Measurements from ENCODE around the gene IFNL2. TPM values are rescaled to one million over a fixed set of nuclear protein-coding genes. Genes with fewer than 3 reads are reported as not detected.
"Not testable (repeated sequence)": the region's sequence is repeated elsewhere in the genome, so short reads cannot be mapped to it uniquely, and the experiment has no call there.

IFNL2 gene
- total RNA-seq, 4 donors from 2014 or later, result not detected

DNA sequence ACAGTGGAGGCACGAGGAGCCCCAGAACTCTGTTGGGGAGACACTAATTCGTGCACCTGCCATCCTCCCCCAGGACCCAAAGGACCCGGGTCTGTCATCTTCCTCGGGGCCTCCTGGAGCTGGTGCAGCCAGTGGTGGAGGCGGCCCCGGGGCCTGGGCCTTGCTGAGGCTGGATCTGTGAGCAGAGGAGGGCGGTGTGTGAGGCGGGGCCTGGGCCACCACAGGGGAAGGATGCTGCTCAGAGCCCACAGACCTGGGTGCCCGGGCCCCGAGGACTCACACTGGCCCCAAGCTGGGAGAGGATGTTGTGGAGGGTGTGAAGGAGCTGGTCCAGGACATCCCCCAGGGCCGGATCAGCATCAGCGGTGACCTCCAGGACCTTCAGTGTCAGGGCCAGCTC, 31.7 kb upstream of the IFNL2 start:
- Histone ChIP-seq H3K36me3 (no peaks in the 10 kb centered on the region), H3K27me3 (peaks cover 0 to 68% (median 0%) of the 10 kb centered on the region in 4 donors), H3K27ac (no peak overlapping the region), H3K4me1 (peaks cover 0 to 8% (median 6%) of the 10 kb centered on the region in 3 donors), H3K4me3 (no peak overlapping the region), H3K9me3 (no peaks in the 10 kb centered on the region)
- TF ChIP-seq POLR2A (IDR thresholded peaks at IDR 0.05), result no peak
- TF ChIP-seq, protein P1, sequence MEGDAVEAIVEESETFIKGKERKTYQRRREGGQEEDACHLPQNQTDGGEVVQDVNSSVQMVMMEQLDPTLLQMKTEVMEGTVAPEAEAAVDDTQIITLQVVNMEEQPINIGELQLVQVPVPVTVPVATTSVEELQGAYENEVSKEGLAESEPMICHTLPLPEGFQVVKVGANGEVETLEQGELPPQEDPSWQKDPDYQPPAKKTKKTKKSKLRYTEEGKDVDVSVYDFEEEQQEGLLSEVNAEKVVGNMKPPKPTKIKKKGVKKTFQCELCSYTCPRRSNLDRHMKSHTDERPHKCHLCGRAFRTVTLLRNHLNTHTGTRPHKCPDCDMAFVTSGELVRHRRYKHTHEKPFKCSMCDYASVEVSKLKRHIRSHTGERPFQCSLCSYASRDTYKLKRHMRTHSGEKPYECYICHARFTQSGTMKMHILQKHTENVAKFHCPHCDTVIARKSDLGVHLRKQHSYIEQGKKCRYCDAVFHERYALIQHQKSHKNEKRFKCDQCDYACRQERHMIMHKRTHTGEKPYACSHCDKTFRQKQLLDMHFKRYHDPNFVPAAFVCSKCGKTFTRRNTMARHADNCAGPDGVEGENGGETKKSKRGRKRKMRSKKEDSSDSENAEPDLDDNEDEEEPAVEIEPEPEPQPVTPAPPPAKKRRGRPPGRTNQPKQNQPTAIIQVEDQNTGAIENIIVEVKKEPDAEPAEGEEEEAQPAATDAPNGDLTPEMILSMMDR (IDR thresholded peaks at IDR 0.05), result no peak
- DNase-seq, result no peak
- intact Hi-C loops (cut with DNase I), result no loop called here
- 46 to 60% methylated on average over 4 to 9 of the region's 12 CpGs for WGBS, 2 donors

DNA sequence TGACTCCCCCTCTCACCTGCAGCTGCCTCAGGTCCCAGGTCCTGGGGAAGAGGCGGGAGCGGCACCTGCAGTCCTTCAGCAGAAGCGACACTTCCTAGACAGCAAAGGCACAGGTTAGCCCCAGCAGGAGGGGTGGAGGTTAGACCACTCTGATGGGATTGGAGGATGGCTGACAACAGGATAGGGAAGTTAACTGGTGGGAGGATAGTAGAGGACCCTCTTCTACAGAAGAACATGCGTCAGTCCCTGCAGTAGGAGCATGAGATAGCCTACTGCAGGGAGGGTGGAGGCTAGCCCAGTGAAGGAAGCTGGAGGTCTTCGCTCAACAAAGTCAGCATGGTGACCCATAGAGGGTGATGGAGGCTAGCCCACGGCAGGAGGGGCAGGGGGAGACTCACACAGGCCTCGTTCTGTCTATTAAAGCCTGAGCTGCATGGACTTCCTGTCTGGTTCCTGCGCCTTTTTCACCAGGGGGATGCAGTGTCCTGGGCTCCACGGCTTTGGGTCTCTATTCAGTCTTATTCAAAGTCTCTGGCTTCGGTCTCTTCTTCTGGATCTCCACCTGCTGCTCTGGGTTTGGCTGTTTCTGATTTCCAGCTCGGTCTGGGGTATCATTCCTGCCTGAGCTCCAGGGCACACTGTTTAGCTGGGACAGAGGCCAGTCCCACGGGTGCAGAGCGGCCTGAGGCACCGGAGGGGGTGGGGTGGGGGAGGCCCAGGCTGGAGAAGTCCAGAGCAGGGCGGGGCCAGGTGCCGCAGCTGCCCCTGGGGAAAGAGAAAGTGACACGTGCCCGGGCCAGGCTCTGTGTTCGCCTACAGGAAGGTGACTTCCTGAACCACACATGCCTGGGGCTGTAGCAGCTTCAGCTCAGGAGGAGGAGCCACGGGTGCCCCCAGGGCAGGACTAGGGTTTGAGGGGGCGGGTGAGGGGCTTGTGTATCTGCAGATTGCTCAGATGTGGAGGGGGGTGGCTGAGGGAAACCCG, 30.7 kb upstream of the IFNL2 start:
- 50 to 53% methylated on average over 9 to 14 of the region's 22 CpGs for WGBS, 2 donors
- intact Hi-C loops (cut with DNase I), result no loop called here
- no peaks in the 10 kb centered on the region for H3K9me3 ChIP-seq
- no peaks in the 10 kb centered on the region for H3K36me3 ChIP-seq
- no peak overlapping the region for H3K27ac ChIP-seq
- peaks cover 0 to 66% (median 0%) of the 10 kb centered on the region in 4 donors for H3K27me3 ChIP-seq
- H3K4me3 ChIP-seq, result peak overlapping the region in 1 of 4 donors; percentile 33
- peaks cover 0 to 8% (median 6%) of the 10 kb centered on the region in 3 donors for H3K4me1 ChIP-seq
- TF ChIP-seq, protein P1 (IDR thresholded peaks at IDR 0.05), result no peak
- no peak for DNase-seq

DNA sequence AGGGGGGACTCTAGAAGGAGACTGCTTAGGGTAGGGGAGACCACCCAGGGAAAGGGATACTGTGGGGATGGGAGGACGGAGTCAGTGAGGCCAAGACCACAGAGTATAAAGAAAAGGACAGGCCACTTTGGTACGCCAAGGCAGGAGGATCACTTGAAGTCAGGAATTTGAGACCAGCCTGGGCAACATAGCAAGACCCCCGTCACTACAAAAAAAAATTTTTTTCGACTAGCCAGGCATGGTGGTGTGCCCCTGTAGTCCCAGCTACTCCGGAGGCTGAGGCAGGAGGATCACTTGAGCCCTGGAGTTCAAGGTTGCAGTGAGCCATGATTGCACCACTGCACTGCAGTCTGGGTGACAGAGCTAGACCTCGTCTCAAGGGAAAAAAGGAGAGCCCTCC, 30.0 kb upstream of the IFNL2 start:
- no peak for DNase-seq
- 71 to 74% methylated on average over 6 of the region's 6 CpGs for WGBS, 2 donors
- H3K36me3 ChIP-seq, result no peaks in the 10 kb centered on the region
- intact Hi-C loops (cut with DNase I), result no loop called here
- peaks cover 0 to 62% (median 0%) of the 10 kb centered on the region in 4 donors for H3K27me3 ChIP-seq
- H3K9me3 ChIP-seq, result no peaks in the 10 kb centered on the region
- H3K4me3 ChIP-seq, result no peak overlapping the region
- H3K4me1 ChIP-seq, result peaks cover 0 to 8% (median 6%) of the 10 kb centered on the region in 3 donors
- no peak overlapping the region for H3K27ac ChIP-seq
- TF ChIP-seq, protein P1 (IDR thresholded peaks at IDR 0.05), result no peak
- no peak for TF ChIP-seq POLR2A (IDR thresholded peaks at IDR 0.05)

DNA sequence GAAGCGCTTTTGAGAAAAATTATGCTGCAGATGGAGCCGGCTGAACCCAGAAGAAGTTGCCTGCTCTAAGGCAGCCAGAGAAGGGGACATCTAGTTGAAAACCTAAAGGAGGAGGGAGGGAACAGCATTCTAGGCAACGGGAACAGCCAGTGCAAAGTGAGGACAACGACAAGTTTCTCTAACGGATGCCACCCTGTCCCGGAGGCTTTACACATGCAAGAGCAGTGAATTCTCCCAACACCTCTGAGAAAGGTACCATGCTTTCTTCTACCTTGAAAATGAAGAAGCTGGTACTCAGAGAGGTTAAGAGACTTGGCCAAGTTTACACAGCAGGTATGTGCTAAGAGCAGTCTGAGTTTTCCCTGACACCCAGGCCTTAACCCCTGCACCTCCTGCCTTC, 29.3 kb upstream of the IFNL2 start:
- Histone ChIP-seq H3K27me3 (peaks cover 0 to 66% (median 0%) of the 10 kb centered on the region in 4 donors), H3K27ac (no peak overlapping the region), H3K4me3 (no peak overlapping the region), H3K36me3 (no peaks in the 10 kb centered on the region), H3K9me3 (no peaks in the 10 kb centered on the region), H3K4me1 (peaks cover 0 to 8% (median 6%) of the 10 kb centered on the region in 3 donors)
- DNase-seq, result no peak
- 81 to 84% methylated on average over 6 of the region's 6 CpGs for WGBS, 2 donors
- no peak for TF ChIP-seq POLR2A (IDR thresholded peaks at IDR 0.05)
- TF ChIP-seq, protein P1 (IDR thresholded peaks at IDR 0.05), result no peak
- intact Hi-C loops (cut with DNase I), result no loop called here

DNA sequence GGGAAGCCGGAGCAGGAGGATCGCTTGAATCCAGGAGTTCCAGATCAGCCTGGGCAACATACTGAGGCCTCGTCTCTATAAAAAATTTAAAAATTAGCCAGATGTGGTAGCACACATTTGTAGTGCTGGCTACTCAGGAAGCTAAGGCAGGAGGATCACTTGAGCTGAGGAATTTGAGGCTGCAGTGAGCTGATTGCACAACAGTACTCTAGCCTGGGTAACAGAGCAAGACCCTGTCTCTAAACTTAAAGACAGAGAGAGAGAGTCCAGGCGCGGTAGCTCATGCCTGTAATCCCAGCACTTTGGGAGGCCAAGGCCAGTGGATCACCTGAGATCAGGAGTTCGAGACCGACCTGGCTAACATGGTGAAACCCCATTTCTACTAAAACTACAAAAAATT, 27.8 kb upstream of the IFNL2 start:
- Histone ChIP-seq H3K4me1 (peaks cover 0 to 8% (median 6%) of the 10 kb centered on the region in 3 donors), H3K27ac (no peak overlapping the region), H3K36me3 (no peaks in the 10 kb centered on the region), H3K4me3 (no peak overlapping the region), H3K27me3 (peaks cover 0 to 70% (median 0%) of the 10 kb centered on the region in 4 donors), H3K9me3 (no peaks in the 10 kb centered on the region)
- WGBS, 2 donors, result 81 to 89% methylated on average over 5 to 7 of the region's 7 CpGs
- TF ChIP-seq, protein P1 (IDR thresholded peaks at IDR 0.05), result no peak
- TF ChIP-seq POLR2A (IDR thresholded peaks at IDR 0.05), result no peak
- intact Hi-C loops (cut with DNase I), result no loop called here
- DNase-seq, result no peak

DNA sequence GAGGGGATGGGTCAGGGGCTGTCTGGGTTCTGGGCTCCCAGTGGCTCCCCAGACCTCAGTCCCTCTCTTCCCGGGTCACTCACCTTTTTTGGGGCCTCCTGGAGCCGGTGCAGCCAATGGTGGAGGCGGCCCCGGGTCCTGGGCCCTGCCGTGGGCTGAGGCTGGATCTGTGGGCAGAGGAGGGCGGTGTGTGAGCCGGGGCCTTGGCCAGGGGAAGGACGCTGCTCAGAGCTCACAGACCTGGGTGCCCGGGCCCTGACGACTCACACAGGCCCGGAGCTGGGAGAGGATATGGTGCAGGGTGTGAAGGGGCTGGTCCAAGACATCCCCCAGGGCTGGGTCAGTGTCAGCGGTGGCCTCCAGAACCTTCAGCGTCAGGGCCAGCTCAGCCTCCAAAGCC, 24.5 kb upstream of the IFNL2 start:
- H3K27ac ChIP-seq; intact Hi-C loops (cut with DNase I); DNase-seq; H3K36me3 ChIP-seq; H3K9me3 ChIP-seq; H3K4me3 ChIP-seq: not testable (repeated sequence)
- 80 to 100% methylated on average over 2 of the region's 13 CpGs for WGBS, 2 donors
- H3K4me1 ChIP-seq, result peaks cover 3 to 13% (median 11%) of the 10 kb centered on the region in 3 donors
- peaks cover 8 to 58% (median 12%) of the 10 kb centered on the region in 4 donors for H3K27me3 ChIP-seq

DNA sequence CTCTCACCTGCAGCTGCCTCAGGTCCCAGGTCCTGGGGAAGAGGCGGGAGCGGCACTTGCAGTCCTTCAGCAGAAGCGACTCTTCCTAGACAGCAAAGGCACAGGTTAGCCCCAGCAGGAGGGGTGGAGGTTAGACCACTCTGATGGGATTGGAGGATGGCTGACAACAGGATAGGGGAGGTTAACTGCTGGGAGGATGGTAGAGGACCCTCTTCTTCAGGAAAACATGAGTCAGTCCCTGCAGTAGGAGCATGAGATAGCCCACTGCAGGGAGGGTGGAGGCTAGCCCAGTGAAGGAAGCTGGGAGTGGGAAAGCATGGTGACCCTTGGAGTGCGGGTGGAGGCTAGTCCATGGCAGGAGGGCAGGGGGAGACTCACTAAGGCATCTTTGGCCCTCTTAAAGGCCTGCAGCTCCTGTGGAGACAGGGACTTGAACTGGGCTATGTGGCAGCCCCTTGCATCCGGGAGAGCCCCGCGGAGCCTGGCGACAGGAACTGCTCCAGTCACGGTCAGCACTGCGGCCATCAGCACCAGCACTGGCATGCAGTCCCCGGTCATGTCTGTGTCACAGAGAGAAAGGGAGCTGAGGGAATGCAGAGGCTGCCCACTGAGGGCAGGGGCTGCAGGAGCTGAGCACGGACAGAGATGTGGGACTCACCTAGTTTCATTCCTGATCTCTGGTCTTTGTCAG, 23.6 kb upstream of the IFNL2 start, which contains the start of gene IFNL3:
IFNL3 (minus strand) TSS at position 597 of the 691 bp plus-strand sequence; CDS start at position 558, 39 bp downstream.
- H3K36me3 ChIP-seq; H3K4me3 ChIP-seq; H3K27ac ChIP-seq; DNase-seq; intact Hi-C loops (cut with DNase I); H3K9me3 ChIP-seq: not testable (repeated sequence)
- 60 to 93% methylated on average over 1 to 3 of the region's 12 CpGs for WGBS, 2 donors
- Histone ChIP-seq H3K4me1 (peaks cover 3 to 13% (median 11%) of the 10 kb centered on the region in 3 donors), H3K27me3 (peaks cover 8 to 64% (median 13%) of the 10 kb centered on the region in 4 donors)

Measured in esophagus squamous epithelium (tissue), 5 donors.